Spleen (tissue), 11 donors: ENCODE measurements around the gene NUP85. TPM values are rescaled to one million over a fixed set of nuclear protein-coding genes. Genes with fewer than 3 reads are reported as not detected.

Experiments
- DNase-seq: peaks from one replicate; pipeline ENCODE4 v3.0.0-alpha.2; 2020
- H3K27ac ChIP-seq, 8 donors: fragments of 200-600 bp; sonication (generic) in 7 of 8; 1 replicate in 4 of 8; 2 replicates in 4 of 8; pipeline versions ENCODE4 v1.5.0 to v1.8.0; 2016 to 2021; ENCODE audit warnings: inconsistent platforms in 4 of 8, mild to moderate bottlenecking in 4 of 8, moderate library complexity in 1 of 8
- H3K27me3 ChIP-seq, 7 donors: fragments of 200-600 bp; sonication (generic) in 6 of 7; replicated peaks in 1 of 7; 1 replicate in 4 of 7; 2 replicates in 3 of 7; pipeline versions ENCODE4 v1.5.0 to v1.8.0; 2016 to 2021; ENCODE audit warnings: inconsistent platforms in 3 of 7, mild to moderate bottlenecking in 1 of 7
- H3K36me3 ChIP-seq, 6 donors: fragments of 200-600 bp; sonication (generic) in 5 of 6; 1 replicate in 4 of 6; 2 replicates in 2 of 6; pipeline versions ENCODE4 v1.5.0 to v1.8.0; 2016 to 2021; ENCODE audit warnings: inconsistent platforms in 2 of 6
- H3K4me1 ChIP-seq, 6 donors: fragments of 200-600 bp; sonication (generic) in 5 of 6; 1 replicate in 3 of 6; 2 replicates in 3 of 6; pipeline versions ENCODE4 v1.5.0 to v1.8.0; 2016 to 2021; ENCODE audit warnings: inconsistent platforms in 3 of 6
- H3K4me3 ChIP-seq, 8 donors: fragments of 200-600 bp; sonication (generic) in 7 of 8; 1 replicate in 4 of 8; 2 replicates in 4 of 8; pipeline versions ENCODE4 v1.5.0 to v1.8.0; 2016 to 2021; ENCODE audit warnings: inconsistent platforms in 4 of 8, mild to moderate bottlenecking in 4 of 8, moderate library complexity in 2 of 8
- H3K9me3 ChIP-seq, 8 donors: fragments of 200-600 bp; sonication (generic) in 7 of 8; 1 replicate in 4 of 8; 2 replicates in 4 of 8; pipeline versions ENCODE4 v1.5.0 to v1.8.0; 2016 to 2021; ENCODE audit warnings: inconsistent platforms in 4 of 8
- CTCF ChIP-seq, 11 experiments: fragments of 200-600 bp in 7 of 11; fragments of 450-650 bp in 4 of 11; sonication (generic) in 4 of 11; IDR thresholded peaks in 8 of 11; conservative IDR thresholded peaks in 3 of 11; 1 replicate in 7 of 11; 2 replicates in 4 of 11; pipeline versions ENCODE4 v1.4.0 to v1.8.0; 2016 to 2021; ENCODE audit warnings: antibody characterized with exemption in 11 of 11, inconsistent platforms in 4 of 11, mild to moderate bottlenecking in 1 of 11
- POLR2A ChIP-seq, 3 donors: fragments of 450-650 bp; IDR thresholded peaks; one replicate each; pipeline ENCODE4 v1.5.1; 2017; ENCODE audit warnings: antibody characterized with exemption in 3 of 3, mild to moderate bottlenecking in 1 of 3
- POLR2AphosphoS5 ChIP-seq, 3 donors: sonication (generic); formaldehyde crosslinking; IDR thresholded peaks; one replicate each; pipeline ENCODE4 v1.5.1; 2017; ENCODE audit warnings: antibody characterized with exemption in 3 of 3
- WGBS, 5 donors: extraction: QIAGEN DNeasy Blood & Tissue Kit in 3 of 5; methylation state at CpG; one replicate each; pipeline versions ENCODE4 v1.1.5 to v1.1.7; 2013 to 2018; 5-methylcytosine and 5-hydroxymethylcytosine counted together
- intact Hi-C: fragments of 100-400 bp; cut with DNase I; formaldehyde crosslinking; loops from one replicate; pipeline ENCODE4 v1.15.0; 2023; ENCODE audit warnings: low total_unique reads
- polyA plus RNA-seq, 3 donors: library from polyadenylated mRNA; stranded (reverse); fragments of 200-250 nt; gene quantifications; one replicate each; pipeline ENCODE4 v1.2.1, GENCODE V29; 2013
- total RNA-seq, 7 donors: library from RNA; depleted of rRNA in 3 of 7; stranded (reverse); fragments of >200 nt in 3 of 7; fragmentation: NEBNext Ultra II Directional in 4 of 7; extraction: Animal tissue kit (Norgen Biotek cat#: 25700) in 4 of 7; gene quantifications; one replicate each; pipeline versions ENCODE4 v1.1.0 to v1.2.1, GENCODE V29; 2016 to 2021
- donor health status: healthy with polysubstance abuse.
- donor health status: DM: no; HTN: no; CAD: no; lungs with moderate emphysema.
- donor health status: DM: no; HTN: no; CAD: no.
- donor health status: Bipolar disorder and iron deficiency.
- donor health status: healthy.
- donor health status: DM: no; HTN: no; CAD: no.
- donor health status: DM: yes; HTN: yes; CAD: no.

Gene NUP85
- total and polyA plus RNA-seq, 10 donors: 35.5 to 83.8 (median 63.9) TPM

GRCh38 chr17:75260641-75261335 lies 55.3 kb downstream of the NUP85 start:
- intact Hi-C loops: no loop called here
- peak overlapping the region; percentile 95 to 99 (median 96) for H3K27ac ChIP-seq
- TF ChIP-seq POLR2A (IDR thresholded peaks at IDR 0.05) (no peak), CTCF (IDR thresholded peaks at IDR 0.05 in 8 of 11, conservative IDR thresholded peaks at IDR 0.05 in 3 of 11) (peak in 2 of 11 experiments; percentile 6 to 16)
- H3K9me3 ChIP-seq: no peaks in the 10 kb centered on the region
- H3K27me3 ChIP-seq: no peaks in the 10 kb centered on the region
- H3K4me3 ChIP-seq: peak overlapping the region; percentile 70 to 98 (median 93)
- DNase-seq: no peak
- H3K4me1 ChIP-seq: peaks cover 29 to 75% (median 45%) of the 10 kb centered on the region in 6 donors
- 0 to 3% (median 1%) methylated on average over 14 to 31 of the region's 31 CpGs for whole genome bisulfite sequencing, 5 donors
- peaks cover 0 to 29% (median 22%) of the 10 kb centered on the region in 6 donors for H3K36me3 ChIP-seq

- Histone ChIP-seq H3K4me3 (peak within 1 kb of the TSS; percentile 70 to 98 (median 93)), H3K9me3 (no peaks in the 10 kb centered on the region), H3K27me3 (no peaks in the 10 kb centered on the region), H3K4me1 (peaks cover 28 to 76% (median 50%) of the 10 kb centered on the region in 6 donors), H3K36me3 (peaks cover 0 to 36% (median 29%) of the 10 kb centered on the region in 6 donors), H3K27ac (peak within 1 kb of the TSS; percentile 95 to 99 (median 96))
- WGBS, 5 donors: 0 to 1% (median 0%) methylated on average over 19 to 68 of the region's 69 CpGs
- peak; percentile 99 for DNase-seq
- TF ChIP-seq POLR2AphosphoS5 (IDR thresholded peaks at IDR 0.05) (peak; percentile 90 to 95 (median 92)), CTCF (IDR thresholded peaks at IDR 0.05 in 8 of 11, conservative IDR thresholded peaks at IDR 0.05 in 3 of 11) (peak in 3 of 11 experiments; percentile 13 to 44 (median 37)), POLR2A (IDR thresholded peaks at IDR 0.05) (peak in 1 of 3 donors; percentile 20)
- intact Hi-C loops: no loop called here
These were observed 56.0 kb downstream of the NUP85 start, which contains the start of the genes GGA3 and MRPS7 for GRCh38 chr17:75261336-75262111. Gene GGA3, minus strand, starts transcription at chr17:75261606. Its CDS starts 19 bp downstream, at chr17:75261587. Gene MRPS7, plus strand, starts transcription at chr17:75261879. Its CDS starts 22 bp downstream, at chr17:75261901.

GRCh38 chr17:75262112-75262606 lies 56.7 kb downstream of the NUP85 start:
- 1 to 8% (median 2%) methylated on average over 10 to 23 of the region's 23 CpGs for WGBS, 5 donors
- TF ChIP-seq POLR2AphosphoS5 (IDR thresholded peaks at IDR 0.05) (no peak), CTCF (IDR thresholded peaks at IDR 0.05 in 8 of 11, conservative IDR thresholded peaks at IDR 0.05 in 3 of 11) (no peak), POLR2A (IDR thresholded peaks at IDR 0.05) (no peak)
- no peaks in the 10 kb centered on the region for H3K27me3 ChIP-seq
- H3K4me1 ChIP-seq: peaks cover 28 to 82% (median 55%) of the 10 kb centered on the region in 6 donors
- intact Hi-C loops: no loop called here
- peak; percentile 81 for DNase-seq
- peaks cover 0 to 43% (median 34%) of the 10 kb centered on the region in 6 donors for H3K36me3 ChIP-seq
- H3K27ac ChIP-seq: peak overlapping the region; percentile 95 to 99 (median 96)
- H3K9me3 ChIP-seq: no peaks in the 10 kb centered on the region
- H3K4me3 ChIP-seq: peak overlapping the region; percentile 70 to 98 (median 93)
